GM23248 (cell line): ENCODE measurements around the gene KCNH2.

Source experiments
- EZH2 ChIP-seq: fragments of 200-600 bp; sonication (generic); IDR thresholded peaks from 2 replicates; pipeline ENCODE4 v1.6.1; 2018; ENCODE audit warnings: antibody characterized with exemption, mild to moderate bottlenecking; ENCODE audit not compliant: insufficient read depth, poor library complexity, severe bottlenecking
- EZH2phosphoT487 ChIP-seq: fragments of 200-600 bp; sonication (generic); IDR thresholded peaks from 2 replicates; pipeline ENCODE4 v1.6.1; 2018; ENCODE audit warnings: antibody characterized with exemption, moderate library complexity, mild to moderate bottlenecking, low read depth; ENCODE audit not compliant: insufficient read depth

GRCh38 chr7:150936018-150936417, 42.1 kb downstream of the KCNH2 start:
- no peak for TF ChIP-seq EZH2phosphoT487
- TF ChIP-seq EZH2: no peak
